KOPT-K1 (cell line): ENCODE measurements around the gene MAEA.

Source experiments
- H3K27ac ChIP-seq: fragments of 200-600 bp; sonication (generic); 2 replicates; pipeline ENCODE4 v1.5.1; 2016; ENCODE audit warnings: antibody characterized with exemption, mild to moderate bottlenecking, low read depth, low read length; ENCODE audit not compliant: poor library complexity, severe bottlenecking
- H3K36me3 ChIP-seq: fragments of 200-600 bp; sonication (generic); 2 replicates; pipeline ENCODE4 v1.5.1; 2017; ENCODE audit warnings: antibody characterized with exemption, mild to moderate bottlenecking, low read length, moderate library complexity; ENCODE audit not compliant: insufficient read depth
- H3K9me3 ChIP-seq: fragments of 200-600 bp; sonication (generic); 2 replicates; pipeline ENCODE4 v1.5.1; 2017; ENCODE audit warnings: antibody characterized with exemption, low read length, mild to moderate bottlenecking; ENCODE audit not compliant: insufficient read depth, poor library complexity, severe bottlenecking

The MAEA gene

DNA sequence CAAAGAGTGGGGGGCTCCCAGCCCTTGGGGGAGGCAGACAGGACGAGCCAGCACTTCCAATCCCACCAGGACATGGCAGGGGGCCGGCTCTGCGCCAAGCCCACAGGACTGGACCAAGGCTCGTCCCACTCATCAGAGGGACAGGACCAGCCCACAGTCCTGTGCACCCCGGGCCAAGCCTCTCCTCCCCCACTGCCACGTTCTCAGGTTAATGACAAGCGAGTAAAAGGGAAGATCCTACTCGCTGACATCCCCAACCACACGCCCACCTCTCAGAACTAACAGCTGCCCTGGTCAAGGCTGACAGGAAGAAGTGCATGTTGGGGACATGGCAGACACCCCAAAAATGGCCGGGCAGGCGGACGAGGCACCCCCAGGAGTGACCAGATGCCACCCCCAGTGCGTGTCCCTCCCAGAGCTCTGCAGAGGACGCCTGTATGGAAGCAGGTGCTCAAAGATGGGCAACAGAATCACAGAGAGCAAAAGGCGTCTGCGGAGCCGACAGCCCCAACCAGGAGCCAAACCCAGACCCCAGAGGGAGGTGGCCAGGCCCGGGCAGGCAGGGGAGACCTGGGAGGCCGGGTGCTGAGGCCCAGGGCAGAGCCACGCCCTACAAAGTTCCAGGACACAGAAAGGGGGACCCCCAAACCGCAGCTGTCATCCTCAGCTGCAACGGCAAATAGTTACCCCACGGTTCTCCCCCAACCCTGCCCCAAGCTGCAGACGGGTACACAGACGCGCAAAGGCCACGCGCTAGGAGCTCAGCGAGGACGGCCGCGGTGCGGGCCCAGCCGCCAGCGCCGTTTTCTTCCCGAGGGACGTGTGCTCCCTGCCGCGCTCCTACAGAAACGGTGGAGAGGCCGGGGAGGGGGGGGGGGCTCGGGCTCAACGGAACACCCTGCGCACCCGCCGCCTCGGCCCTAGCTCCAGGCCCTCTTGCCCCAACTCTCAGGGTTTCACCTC, 42.5 kb upstream of the MAEA start:
- peaks cover 33% of the 10 kb centered on the region for H3K36me3 ChIP-seq
- peaks cover 19% of the 10 kb centered on the region for H3K9me3 ChIP-seq
- peak overlapping the region; percentile 98 for H3K27ac ChIP-seq

GRCh38 chr4:1247864-1248244, 41.8 kb upstream of the MAEA start:
- Histone ChIP-seq H3K36me3 (peaks cover 33% of the 10 kb centered on the region), H3K9me3 (peaks cover 25% of the 10 kb centered on the region), H3K27ac (peak overlapping the region; percentile 98)

GRCh38 chr4:1248245-1249147, 41.2 kb upstream of the MAEA start, which contains the start of gene CTBP1:
Gene CTBP1, minus strand, starts transcription at chr4:1249130. Its CDS starts 7,799 bp downstream, at chr4:1241331.
- peaks cover 34% of the 10 kb centered on the region for H3K36me3 ChIP-seq
- H3K9me3 ChIP-seq: peaks cover 31% of the 10 kb centered on the region
- peak within 1 kb of the TSS; percentile 98 for H3K27ac ChIP-seq

GRCh38 chr4:1249148-1249730, 40.5 kb upstream of the MAEA start:
- Histone ChIP-seq H3K9me3 (peaks cover 39% of the 10 kb centered on the region), H3K36me3 (peaks cover 35% of the 10 kb centered on the region), H3K27ac (peak overlapping the region; percentile 98)

DNA sequence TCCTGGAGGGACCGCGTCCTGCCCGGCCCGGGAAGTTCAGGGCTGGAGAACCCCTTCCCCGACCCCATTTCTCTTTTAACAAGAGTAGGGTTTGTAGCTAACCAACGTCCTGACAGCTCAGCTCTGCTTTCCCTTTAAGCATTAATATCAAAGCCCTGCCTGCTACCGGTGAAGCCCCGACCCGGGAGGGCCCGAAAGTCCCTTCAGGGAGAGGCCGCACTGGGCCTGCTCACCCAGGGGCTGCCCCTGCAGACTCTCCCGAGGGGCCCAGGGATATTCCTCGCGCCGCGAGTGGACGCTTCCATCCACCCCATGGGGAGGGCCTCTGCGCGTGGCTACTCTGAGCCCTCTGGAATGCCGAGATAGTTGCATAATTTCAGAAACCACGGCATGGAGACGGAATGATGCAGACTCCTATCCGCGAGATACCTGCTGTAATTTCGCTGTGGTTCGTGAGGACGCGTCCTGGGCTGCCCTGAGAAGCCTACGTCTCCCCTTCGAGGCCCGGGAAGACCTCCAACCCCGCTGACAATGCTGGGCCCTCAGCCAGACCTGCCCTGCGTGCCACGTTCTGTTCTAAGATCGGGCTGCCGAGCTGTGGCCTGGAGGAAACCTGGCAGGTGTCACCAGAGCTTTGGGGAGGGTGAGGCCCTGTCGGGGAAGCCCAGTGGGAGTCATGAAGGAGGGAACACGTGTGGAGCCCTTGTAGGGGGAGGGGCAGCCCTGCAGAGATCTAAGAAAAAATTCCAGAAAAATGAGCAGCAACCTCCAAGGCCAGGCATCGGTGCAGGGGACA, 39.8 kb upstream of the MAEA start:
- H3K9me3 ChIP-seq: peaks cover 46% of the 10 kb centered on the region
- H3K36me3 ChIP-seq: peaks cover 35% of the 10 kb centered on the region
- H3K27ac ChIP-seq: peak overlapping the region; percentile 98

GRCh38 chr4:1250527-1250812, 39.2 kb upstream of the MAEA start:
- Histone ChIP-seq H3K27ac (peak overlapping the region; percentile 98), H3K36me3 (peaks cover 35% of the 10 kb centered on the region), H3K9me3 (peaks cover 51% of the 10 kb centered on the region)

DNA sequence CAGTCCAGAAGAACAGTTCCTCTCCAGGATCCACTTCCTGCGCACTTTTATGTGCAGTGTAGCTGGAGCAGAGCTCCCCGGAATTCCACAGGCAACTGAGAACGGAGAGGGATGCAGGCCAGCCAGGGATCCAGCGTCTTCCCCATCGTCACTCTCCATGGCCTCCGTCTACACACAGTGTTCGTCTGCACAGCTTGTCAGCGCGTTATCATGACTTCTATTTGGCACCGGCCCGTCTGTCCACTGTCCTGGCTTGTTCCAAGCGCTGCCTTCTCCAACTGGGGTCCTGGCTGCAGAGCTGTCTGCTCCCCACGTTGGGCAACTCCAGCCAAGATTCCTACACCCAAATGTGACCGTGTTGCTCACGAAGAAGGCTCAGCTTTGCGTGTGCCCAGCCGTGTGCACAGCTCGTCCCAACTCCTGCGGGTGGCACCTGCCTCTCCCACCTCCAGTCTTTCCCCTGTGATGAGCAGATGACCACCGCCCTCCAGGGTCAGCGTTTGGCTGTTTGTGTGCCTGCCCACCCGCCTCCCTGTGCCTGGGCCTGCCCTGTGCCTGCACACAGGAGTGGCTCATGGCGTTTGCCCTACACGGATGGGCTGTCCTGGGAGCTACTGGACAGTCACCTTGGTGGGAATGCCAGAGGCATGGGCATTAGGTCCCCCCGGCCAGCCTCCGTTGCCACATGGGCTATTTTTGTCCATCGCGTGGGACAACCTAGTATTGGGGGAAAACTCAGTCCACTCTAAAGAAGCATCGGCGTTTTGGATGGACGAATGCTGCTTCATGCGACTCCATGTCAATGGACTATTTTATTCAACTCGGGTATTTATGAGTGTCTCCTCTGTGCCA, 38.5 kb upstream of the MAEA start:
- peaks cover 52% of the 10 kb centered on the region for H3K9me3 ChIP-seq

GRCh38 chr4:1251773-1252066, 38.0 kb upstream of the MAEA start:
- peaks cover 52% of the 10 kb centered on the region for H3K9me3 ChIP-seq

More for the DNA sequence above, 38.5 kb upstream of the MAEA start:
- H3K36me3 ChIP-seq: peaks cover 31% of the 10 kb centered on the region
- no peak overlapping the region for H3K27ac ChIP-seq

DNA sequence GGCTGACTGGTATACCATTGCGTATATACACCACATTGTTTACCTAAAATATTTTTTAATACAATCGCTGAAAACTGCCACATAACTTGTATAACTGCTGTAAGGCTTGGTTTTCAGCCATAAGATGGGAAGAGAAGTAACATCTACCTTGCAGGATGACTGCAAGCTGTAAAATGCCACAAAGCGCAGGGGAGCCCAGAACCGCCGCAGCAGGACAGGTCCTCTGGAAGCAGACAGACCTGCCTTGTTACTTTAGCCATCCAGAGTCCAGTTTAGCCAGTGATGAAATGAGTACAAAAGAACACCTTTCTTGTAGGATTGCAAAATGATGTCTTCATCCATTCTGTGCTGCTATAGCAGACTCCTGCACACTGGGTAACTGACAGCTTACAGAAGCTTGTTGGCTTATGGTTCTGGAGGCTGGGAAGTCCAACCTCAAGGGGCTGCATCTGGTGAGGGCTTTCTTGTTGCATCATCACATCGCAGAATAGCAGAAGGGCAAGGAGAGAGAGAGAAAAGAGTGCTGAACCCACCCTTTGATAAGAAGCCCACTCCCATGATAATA, 36.7 kb upstream of the MAEA start:
- Histone ChIP-seq H3K36me3 (peaks cover 27% of the 10 kb centered on the region), H3K9me3 (peaks cover 63% of the 10 kb centered on the region), H3K27ac (no peak overlapping the region)

More at GRCh38 chr4:1251773-1252066, 38.0 kb upstream of the MAEA start:
- Histone ChIP-seq H3K36me3 (peaks cover 27% of the 10 kb centered on the region), H3K27ac (no peak overlapping the region)

DNA sequence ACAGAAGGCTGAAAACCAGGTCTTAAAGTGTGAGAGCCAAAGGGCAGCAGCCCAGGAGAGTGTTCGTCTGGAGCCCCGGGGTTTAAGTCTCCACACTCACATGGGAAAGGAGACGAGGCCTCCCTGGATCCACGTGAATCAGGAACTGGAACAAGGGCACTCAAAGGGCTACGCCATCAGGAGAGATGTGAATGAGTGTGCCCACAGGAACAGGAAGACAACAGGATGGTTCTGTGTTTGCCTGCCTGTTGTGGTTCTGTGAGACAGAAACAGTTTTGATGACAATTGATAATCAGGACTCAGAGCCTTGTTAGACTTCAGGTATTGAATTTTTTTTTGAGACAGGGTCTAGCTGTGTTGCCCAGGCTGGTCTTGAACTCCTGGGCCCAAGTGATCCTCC, 35.9 kb upstream of the MAEA start:
- no peak overlapping the region for H3K27ac ChIP-seq
- H3K36me3 ChIP-seq: peaks cover 27% of the 10 kb centered on the region
- H3K9me3 ChIP-seq: peaks cover 70% of the 10 kb centered on the region

- peaks cover 70% of the 10 kb centered on the region for H3K9me3 ChIP-seq
- no peak overlapping the region for H3K27ac ChIP-seq
- peaks cover 27% of the 10 kb centered on the region for H3K36me3 ChIP-seq
These were observed 34.5 kb upstream of the MAEA start for GRCh38 chr4:1255151-1255550.

DNA sequence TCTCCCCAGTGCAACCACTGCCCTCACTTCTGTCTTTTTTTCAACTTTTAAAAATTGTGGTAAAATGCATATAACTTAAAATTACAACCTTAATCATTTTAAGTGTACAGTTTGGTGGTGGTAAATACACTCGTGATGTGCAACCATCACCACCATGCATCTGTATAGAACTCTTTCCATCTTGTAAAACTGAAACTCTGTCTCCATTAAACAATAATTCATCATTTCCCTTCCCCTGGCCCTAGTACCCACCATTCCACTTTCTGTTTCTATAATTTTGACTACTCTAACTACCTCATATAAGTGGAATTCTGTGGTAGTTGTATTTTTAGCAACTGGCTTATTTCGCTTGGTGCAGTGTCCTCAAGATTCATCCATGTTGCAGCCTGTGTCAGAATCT, 34.0 kb upstream of the MAEA start:
- peaks cover 66% of the 10 kb centered on the region for H3K9me3 ChIP-seq
- H3K27ac ChIP-seq: no peak overlapping the region
- H3K36me3 ChIP-seq: peaks cover 27% of the 10 kb centered on the region

GRCh38 chr4:1258457-1258856, 31.2 kb upstream of the MAEA start:
- Histone ChIP-seq H3K27ac (no peak overlapping the region), H3K36me3 (0 out of 2 replicates have a peak, but pooled peaks cover 1% of the 10 kb centered on the region), H3K9me3 (peaks cover 39% of the 10 kb centered on the region)
